OCI-LY3 (cell line): Measurements from ENCODE around the gene ANKRD65.
"Not testable (repeated sequence)": the region's sequence is repeated elsewhere in the genome, so short reads cannot be mapped to it uniquely, and the experiment has no call there.

Source experiments
- H2AFZ ChIP-seq: fragments of 200-600, 300-600 bp; shearing (Covaris generic); 2 replicates; pipeline ENCODE4 v1.6.0; 2014; ENCODE audit warnings: antibody characterized with exemption, low read depth, low read length
- H3K27ac ChIP-seq: fragments of 200-600, 300-600 bp; sonication (generic); 2 replicates; pipeline ENCODE4 v1.5.1; 2014; ENCODE audit warnings: mild to moderate bottlenecking, low read length, moderate library complexity, mixed read lengths
- H3K27me3 ChIP-seq: fragments of 200-600, 300-600 bp; sonication (generic); 2 replicates; pipeline ENCODE4 v1.6.1; 2014; ENCODE audit warnings: low read depth, low read length, mixed read lengths
- H3K36me3 ChIP-seq: fragments of 200-600, 300-600 bp; sonication (generic); replicated peaks from 2 replicates; pipeline ENCODE3; 2014; ENCODE audit warnings: low read depth, low read length, mixed read lengths
- H3K4me1 ChIP-seq: fragments of 300-600, 200-600 bp; sonication (generic); 2 replicates; pipeline ENCODE4 v1.6.1; 2014; ENCODE audit warnings: low read length, mixed read lengths
- H3K4me2 ChIP-seq: fragments of 200-600, 300-600 bp; sonication (generic); 2 replicates; pipeline ENCODE4 v1.6.1; 2014; ENCODE audit warnings: low read length, mixed read lengths
- H3K4me3 ChIP-seq: fragments of 300-600, 200-600 bp; sonication (generic); 2 replicates; pipeline ENCODE4 v1.5.1; 2014; ENCODE audit warnings: antibody characterized with exemption, mild to moderate bottlenecking, low read length, moderate library complexity
- H3K79me2 ChIP-seq: fragments of 300-600, 200-600 bp; shearing (Covaris generic); 2 replicates; pipeline ENCODE4 v1.6.1; 2014; ENCODE audit warnings: mild to moderate bottlenecking, low read length, mixed read lengths
- H3K9ac ChIP-seq: fragments of 300-600, 200-600 bp; shearing (Covaris generic); 2 replicates; pipeline ENCODE4 v1.6.0; 2014; ENCODE audit warnings: mild to moderate bottlenecking, low read length, moderate library complexity
- H3K9me3 ChIP-seq: fragments of 200-600, 300-600 bp; shearing (Covaris generic); 2 replicates; pipeline ENCODE4 v1.6.1; 2014; ENCODE audit warnings: low read length, mixed read lengths; ENCODE audit not compliant: insufficient read depth
- H4K20me1 ChIP-seq: fragments of 200-600, 300-600 bp; sonication (generic); 2 replicates; pipeline ENCODE4 v1.6.1; 2016; ENCODE audit warnings: low read length, mixed read lengths; ENCODE audit not compliant: insufficient read depth
- CTCF ChIP-seq: fragments of 200-600, 300-600 bp; sonication (generic); IDR thresholded peaks from 2 replicates; pipeline ENCODE4 v1.5.1; 2014; ENCODE audit warnings: antibody characterized with exemption, low read length, low read depth
- EZH2phosphoT487 ChIP-seq: fragments of 200-600 bp; shearing (Covaris generic); IDR thresholded peaks from 2 replicates; pipeline ENCODE4 v1.6.1; 2018; ENCODE audit warnings: antibody characterized with exemption, mixed run types, low read depth

ANKRD65 gene

GRCh38 chr1:1430992-1431844 is 10.1 kb upstream of the ANKRD65 start:
- Histone ChIP-seq H3K4me3 (no peak overlapping the region), H3K4me2 (no peak overlapping the region), H3K27me3 (no peaks in the 10 kb centered on the region), H2AFZ (no peak overlapping the region), H3K9ac (no peak overlapping the region), H3K9me3 (no peaks in the 10 kb centered on the region), H3K4me1 (no peaks in the 10 kb centered on the region), H3K27ac (no peak overlapping the region), H4K20me1 (no peaks in the 10 kb centered on the region), H3K79me2 (no peaks in the 10 kb centered on the region), H3K36me3 (no peaks in the 10 kb centered on the region)
- TF ChIP-seq EZH2phosphoT487 (no peak), CTCF (no peak)

- Histone ChIP-seq H3K27ac (no peak overlapping the region), H3K4me1 (no peaks in the 10 kb centered on the region), H3K4me2 (no peak overlapping the region), H3K36me3 (no peaks in the 10 kb centered on the region), H3K27me3 (no peaks in the 10 kb centered on the region), H4K20me1 (no peaks in the 10 kb centered on the region), H3K79me2 (no peaks in the 10 kb centered on the region), H3K9ac (no peak overlapping the region), H2AFZ (no peak overlapping the region), H3K4me3 (no peak overlapping the region), H3K9me3 (no peaks in the 10 kb centered on the region)
- TF ChIP-seq CTCF (no peak), EZH2phosphoT487 (no peak)
Measured at GRCh38 chr1:1430114-1430982, 9.3 kb upstream of the ANKRD65 start.

- no peaks in the 10 kb centered on the region for H4K20me1 ChIP-seq
- H3K9ac ChIP-seq: no peak overlapping the region
- H3K79me2 ChIP-seq: no peaks in the 10 kb centered on the region
- no peaks in the 10 kb centered on the region for H3K4me1 ChIP-seq
- no peaks in the 10 kb centered on the region for H3K27me3 ChIP-seq
- TF ChIP-seq EZH2phosphoT487: no peak
- no peak for TF ChIP-seq CTCF
- H3K27ac ChIP-seq: no peak overlapping the region
- no peak overlapping the region for H3K4me2 ChIP-seq
- H3K4me3 ChIP-seq: no peak overlapping the region
- no peak overlapping the region for H2AFZ ChIP-seq
- no peaks in the 10 kb centered on the region for H3K36me3 ChIP-seq
- no peaks in the 10 kb centered on the region for H3K9me3 ChIP-seq
Measured at GRCh38 chr1:1429671-1430073, 8.6 kb upstream of the ANKRD65 start.

- H2AFZ ChIP-seq, H3K9ac ChIP-seq, H4K20me1 ChIP-seq, H3K36me3 ChIP-seq, H3K9me3 ChIP-seq, H3K4me2 ChIP-seq, H3K27me3 ChIP-seq, H3K27ac ChIP-seq, H3K4me1 ChIP-seq, H3K79me2 ChIP-seq, H3K4me3 ChIP-seq: not testable (repeated sequence)
Measured at GRCh38 chr1:1428967-1429366, 7.9 kb upstream of the ANKRD65 start.
